Measurements from ENCODE around the gene CHCT1.

Gene CHCT1

GRCh38 chr17:60451071-60451470 is 28.8 kb downstream of the CHCT1 start:
- TF ChIP-seq EP300 (IDR thresholded peaks at IDR 0.05; ENCODE audit: borderline replicate concordance): no peak
- TF ChIP-seq FOXM1 (IDR thresholded peaks at IDR 0.05; ENCODE audit: borderline replicate concordance, low read depth): no peak
- TF ChIP-seq, protein P1, sequence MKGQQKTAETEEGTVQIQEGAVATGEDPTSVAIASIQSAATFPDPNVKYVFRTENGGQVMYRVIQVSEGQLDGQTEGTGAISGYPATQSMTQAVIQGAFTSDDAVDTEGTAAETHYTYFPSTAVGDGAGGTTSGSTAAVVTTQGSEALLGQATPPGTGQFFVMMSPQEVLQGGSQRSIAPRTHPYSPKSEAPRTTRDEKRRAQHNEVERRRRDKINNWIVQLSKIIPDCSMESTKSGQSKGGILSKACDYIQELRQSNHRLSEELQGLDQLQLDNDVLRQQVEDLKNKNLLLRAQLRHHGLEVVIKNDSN (IDR thresholded peaks at IDR 0.05): no peak
- no peak for TF ChIP-seq CEBPB (IDR thresholded peaks at IDR 0.05)
- no peak for TF ChIP-seq TAF1 (IDR thresholded peaks at IDR 0.05; ENCODE audit: low read depth)
- TF ChIP-seq CREB1 (IDR thresholded peaks at IDR 0.05; ENCODE audit: low read depth): no peak
- no peak for TF ChIP-seq ZBTB7A (IDR thresholded peaks at IDR 0.05; ENCODE audit: low read depth)
- no peak for TF ChIP-seq EGR1 (IDR thresholded peaks at IDR 0.05)
- TF ChIP-seq, protein P2, sequence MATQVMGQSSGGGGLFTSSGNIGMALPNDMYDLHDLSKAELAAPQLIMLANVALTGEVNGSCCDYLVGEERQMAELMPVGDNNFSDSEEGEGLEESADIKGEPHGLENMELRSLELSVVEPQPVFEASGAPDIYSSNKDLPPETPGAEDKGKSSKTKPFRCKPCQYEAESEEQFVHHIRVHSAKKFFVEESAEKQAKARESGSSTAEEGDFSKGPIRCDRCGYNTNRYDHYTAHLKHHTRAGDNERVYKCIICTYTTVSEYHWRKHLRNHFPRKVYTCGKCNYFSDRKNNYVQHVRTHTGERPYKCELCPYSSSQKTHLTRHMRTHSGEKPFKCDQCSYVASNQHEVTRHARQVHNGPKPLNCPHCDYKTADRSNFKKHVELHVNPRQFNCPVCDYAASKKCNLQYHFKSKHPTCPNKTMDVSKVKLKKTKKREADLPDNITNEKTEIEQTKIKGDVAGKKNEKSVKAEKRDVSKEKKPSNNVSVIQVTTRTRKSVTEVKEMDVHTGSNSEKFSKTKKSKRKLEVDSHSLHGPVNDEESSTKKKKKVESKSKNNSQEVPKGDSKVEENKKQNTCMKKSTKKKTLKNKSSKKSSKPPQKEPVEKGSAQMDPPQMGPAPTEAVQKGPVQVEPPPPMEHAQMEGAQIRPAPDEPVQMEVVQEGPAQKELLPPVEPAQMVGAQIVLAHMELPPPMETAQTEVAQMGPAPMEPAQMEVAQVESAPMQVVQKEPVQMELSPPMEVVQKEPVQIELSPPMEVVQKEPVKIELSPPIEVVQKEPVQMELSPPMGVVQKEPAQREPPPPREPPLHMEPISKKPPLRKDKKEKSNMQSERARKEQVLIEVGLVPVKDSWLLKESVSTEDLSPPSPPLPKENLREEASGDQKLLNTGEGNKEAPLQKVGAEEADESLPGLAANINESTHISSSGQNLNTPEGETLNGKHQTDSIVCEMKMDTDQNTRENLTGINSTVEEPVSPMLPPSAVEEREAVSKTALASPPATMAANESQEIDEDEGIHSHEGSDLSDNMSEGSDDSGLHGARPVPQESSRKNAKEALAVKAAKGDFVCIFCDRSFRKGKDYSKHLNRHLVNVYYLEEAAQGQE (IDR thresholded peaks at IDR 0.05; ENCODE audit: low read depth): no peak
- TF ChIP-seq RAD21 (IDR thresholded peaks at IDR 0.05; ENCODE audit: low read depth): no peak
- TF ChIP-seq, protein P3, sequence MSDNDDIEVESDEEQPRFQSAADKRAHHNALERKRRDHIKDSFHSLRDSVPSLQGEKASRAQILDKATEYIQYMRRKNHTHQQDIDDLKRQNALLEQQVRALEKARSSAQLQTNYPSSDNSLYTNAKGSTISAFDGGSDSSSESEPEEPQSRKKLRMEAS (IDR thresholded peaks at IDR 0.05): no peak

DNA sequence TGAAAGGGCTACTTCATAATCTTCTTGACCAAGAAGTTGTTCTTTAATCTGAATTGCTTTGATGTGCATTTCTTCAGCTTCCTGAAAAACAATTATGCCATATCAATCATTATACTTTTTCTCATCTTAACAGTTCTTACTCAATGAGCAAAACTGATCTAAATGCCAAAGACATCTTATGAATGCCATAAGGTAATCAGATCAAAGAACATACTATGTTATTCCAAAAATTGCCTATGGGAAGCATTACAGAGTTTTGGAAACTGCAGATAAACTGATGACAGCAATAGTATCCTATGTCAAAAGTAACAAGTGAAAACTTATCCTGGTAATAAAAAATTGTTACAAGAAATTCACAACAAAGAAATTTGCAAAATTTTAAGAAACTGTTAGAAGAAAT is 29.7 kb downstream of the CHCT1 start:
- TF ChIP-seq TEAD4 (IDR thresholded peaks at IDR 0.05) (no peak), FOXM1 (IDR thresholded peaks at IDR 0.05; ENCODE audit: borderline replicate concordance, low read depth) (no peak), ZBTB7A (IDR thresholded peaks at IDR 0.05; ENCODE audit: low read depth) (no peak), CREB1 (IDR thresholded peaks at IDR 0.05; ENCODE audit: low read depth) (no peak), EP300 (IDR thresholded peaks at IDR 0.05; ENCODE audit: borderline replicate concordance) (no peak), RAD21 (IDR thresholded peaks at IDR 0.05; ENCODE audit: low read depth) (no peak), TAF1 (IDR thresholded peaks at IDR 0.05; ENCODE audit: low read depth) (no peak), CEBPB (IDR thresholded peaks at IDR 0.05) (no peak), NFIC (IDR thresholded peaks at IDR 0.05) (no peak), EGR1 (IDR thresholded peaks at IDR 0.05) (no peak), YY1 (IDR thresholded peaks at IDR 0.05; ENCODE audit: low read depth) (no peak), TCF12 (IDR thresholded peaks at IDR 0.05; ENCODE audit: low read depth) (no peak)
- TF ChIP-seq, protein P3 (IDR thresholded peaks at IDR 0.05): no peak
- TF ChIP-seq, protein P1 (IDR thresholded peaks at IDR 0.05): no peak
- TF ChIP-seq, protein P2 (IDR thresholded peaks at IDR 0.05; ENCODE audit: low read depth): no peak

- TF ChIP-seq TEAD4 (IDR thresholded peaks at IDR 0.05) (no peak), ZBTB7A (IDR thresholded peaks at IDR 0.05; ENCODE audit: low read depth) (no peak), TCF12 (IDR thresholded peaks at IDR 0.05; ENCODE audit: low read depth) (no peak), EGR1 (IDR thresholded peaks at IDR 0.05) (no peak), FOXM1 (IDR thresholded peaks at IDR 0.05; ENCODE audit: borderline replicate concordance, low read depth) (no peak), NFIC (IDR thresholded peaks at IDR 0.05) (no peak), EP300 (IDR thresholded peaks at IDR 0.05; ENCODE audit: borderline replicate concordance) (no peak), YY1 (IDR thresholded peaks at IDR 0.05; ENCODE audit: low read depth) (no peak), TAF1 (IDR thresholded peaks at IDR 0.05; ENCODE audit: low read depth) (no peak), CEBPB (IDR thresholded peaks at IDR 0.05) (no peak), RAD21 (IDR thresholded peaks at IDR 0.05; ENCODE audit: low read depth) (no peak), CREB1 (IDR thresholded peaks at IDR 0.05; ENCODE audit: low read depth) (no peak)
- TF ChIP-seq, protein P2 (IDR thresholded peaks at IDR 0.05; ENCODE audit: low read depth): no peak
- TF ChIP-seq, protein P3 (IDR thresholded peaks at IDR 0.05): no peak
- TF ChIP-seq, protein P1 (IDR thresholded peaks at IDR 0.05): no peak
These were observed 33.1 kb downstream of the CHCT1 start for GRCh38 chr17:60455378-60455777.

GRCh38 chr17:60457148-60457547 is 34.9 kb downstream of the CHCT1 start:
- TF ChIP-seq EGR1 (IDR thresholded peaks at IDR 0.05) (no peak), ZBTB7A (IDR thresholded peaks at IDR 0.05; ENCODE audit: low read depth) (no peak), TAF1 (IDR thresholded peaks at IDR 0.05; ENCODE audit: low read depth) (no peak), YY1 (IDR thresholded peaks at IDR 0.05; ENCODE audit: low read depth) (no peak), CEBPB (IDR thresholded peaks at IDR 0.05) (no peak), CREB1 (IDR thresholded peaks at IDR 0.05; ENCODE audit: low read depth) (no peak), EP300 (IDR thresholded peaks at IDR 0.05; ENCODE audit: borderline replicate concordance) (no peak), FOXM1 (IDR thresholded peaks at IDR 0.05; ENCODE audit: borderline replicate concordance, low read depth) (no peak), TEAD4 (IDR thresholded peaks at IDR 0.05) (no peak), TCF12 (IDR thresholded peaks at IDR 0.05; ENCODE audit: low read depth) (no peak), NFIC (IDR thresholded peaks at IDR 0.05) (no peak)
- TF ChIP-seq, protein P1 (IDR thresholded peaks at IDR 0.05): no peak
- TF ChIP-seq, protein P3 (IDR thresholded peaks at IDR 0.05): no peak
